Fibroblast of mammary gland (primary cell): Measurements from ENCODE around the gene SDK2.

Experiments
- DNase-seq: peaks from one replicate; pipeline ENCODE4 v3.0.0-alpha.2; 2010; ENCODE audit warnings: low read depth
- H3K4me3 ChIP-seq: 2 replicates; pipeline ENCODE4 v1.5.1; 2011; ENCODE audit warnings: low read depth, mild to moderate bottlenecking, low read length, moderate library complexity; ENCODE audit not compliant: control insufficient read depth
- CTCF ChIP-seq: conservative IDR thresholded peaks from 2 replicates; pipeline ENCODE4 v1.5.1; 2011; ENCODE audit warnings: low read depth, low read length, inconsistent platforms; ENCODE audit not compliant: control insufficient read depth, insufficient read depth

The SDK2 gene

GRCh38 chr17:73686961-73687360 is 42.7 kb upstream of the SDK2 start:
- H3K4me3 ChIP-seq = no peak overlapping the region
- no peak for TF ChIP-seq CTCF
- no peak for DNase-seq

GRCh38 chr17:73686126-73686525 is 41.9 kb upstream of the SDK2 start:
- no peak for DNase-seq
- TF ChIP-seq CTCF = no peak
- no peak overlapping the region for H3K4me3 ChIP-seq

GRCh38 chr17:73684183-73684582 is 39.9 kb upstream of the SDK2 start:
- no peak for TF ChIP-seq CTCF

GRCh38 chr17:73683771-73684170 is 39.5 kb upstream of the SDK2 start:
- DNase-seq = no peak
- TF ChIP-seq CTCF = no peak
- no peak overlapping the region for H3K4me3 ChIP-seq

More at GRCh38 chr17:73684183-73684582, 39.9 kb upstream of the SDK2 start:
- DNase-seq = no peak
- H3K4me3 ChIP-seq = no peak overlapping the region

GRCh38 chr17:73681946-73682345 is 37.7 kb upstream of the SDK2 start:
- no peak for TF ChIP-seq CTCF
- no peak for DNase-seq
- no peak overlapping the region for H3K4me3 ChIP-seq

- no peak overlapping the region for H3K4me3 ChIP-seq
- DNase-seq = no peak
- TF ChIP-seq CTCF = no peak
Measured at GRCh38 chr17:73679476-73679875, 35.2 kb upstream of the SDK2 start.

GRCh38 chr17:73678999-73679398 is 34.8 kb upstream of the SDK2 start:
- no peak for TF ChIP-seq CTCF
- no peak overlapping the region for H3K4me3 ChIP-seq
- no peak for DNase-seq
